D721Med (cell line): ENCODE results near the gene ERCC5.
A peak's percentile ranks its signal among the peaks of the same experiment; 100 is the strongest.

ENCODE experiments used
- DNase-seq: peaks from one replicate; pipeline ENCODE4 v3.0.0; 2011; ENCODE audit warnings: low spot score; ENCODE audit not compliant: insufficient read length
- FAIRE-seq: peaks from 2 replicates; lab custom pipeline; 2011; peaks lifted over from hg19 to GRCh38; lab: Jason Lieb, UNC
- CTCF ChIP-seq: IDR thresholded peaks from 2 replicates; pipeline ENCODE4 v1.5.1; 2012; ENCODE audit warnings: mild to moderate bottlenecking, control low read depth; ENCODE audit not compliant: insufficient read depth; ENCODE audit errors: missing control alignments

The ERCC5 gene

GRCh38 chr13:102845289-102845629, 573 bp upstream of the ERCC5 start:
- FAIRE-seq, result no peak
- no peak for DNase-seq
- TF ChIP-seq CTCF, result no peak

- FAIRE-seq (no peak), DNase-seq (no peak)
- no peak for TF ChIP-seq CTCF
Observed at GRCh38 chr13:102846261-102847015, 606 bp downstream of the ERCC5 start.

- TF ChIP-seq CTCF, result peak; percentile 74
- DNase-seq (no peak), FAIRE-seq (no peak)
Observed at GRCh38 chr13:102847272-102848234, 1.7 kb downstream of the ERCC5 start.

GRCh38 chr13:102848956-102849355, 3.1 kb downstream of the ERCC5 start:
- DNase-seq (no peak), FAIRE-seq (no peak)
- TF ChIP-seq CTCF, result no peak

- DNase-seq, result no peak
- FAIRE-seq, result no peak
- no peak for TF ChIP-seq CTCF
Observed at GRCh38 chr13:102852556-102852955, 6.7 kb downstream of the ERCC5 start.

- no peak for DNase-seq
- FAIRE-seq, result no peak
- no peak for TF ChIP-seq CTCF
Observed at GRCh38 chr13:102854675-102855074, 8.8 kb downstream of the ERCC5 start.
